Measurements from ENCODE around the gene VANGL1. TPM values are rescaled to one million over a fixed set of nuclear protein-coding genes. Genes with fewer than 3 reads are reported as not detected.

The VANGL1 gene
- total RNA-seq, 1 donor from 2014 or later = 16.0 TPM

GRCh38 chr1:115713906-115714305, 72.1 kb downstream of the VANGL1 start:
- H3K27ac Mint-ChIP-seq = peak overlapping the region; percentile 96
- no peaks in the 10 kb centered on the region for H3K36me3 Mint-ChIP-seq
- no peak overlapping the region for H3K4me3 Mint-ChIP-seq
- peaks cover 63% of the 10 kb centered on the region for H3K4me1 Mint-ChIP-seq
- peaks cover 5% of the 10 kb centered on the region for H3K9me3 Mint-ChIP-seq
- no peaks in the 10 kb centered on the region for H3K27me3 Mint-ChIP-seq (ENCODE audit: low read depth)
- no peak for TF ChIP-seq CTCF (IDR thresholded peaks at IDR 0.05; ENCODE audit: unreplicated experiment)
- no peak for DNase-seq (ENCODE audit: low spot score in 2 of 2, unreplicated experiment in 2 of 2)

GRCh38 chr1:115714572-115715141, 72.9 kb downstream of the VANGL1 start:
- H3K27ac Mint-ChIP-seq = peak overlapping the region; percentile 96
- no peak overlapping the region for H3K4me3 Mint-ChIP-seq
- peaks cover 5% of the 10 kb centered on the region for H3K9me3 Mint-ChIP-seq
- DNase-seq (ENCODE audit: low spot score in 2 of 2, unreplicated experiment in 2 of 2) = no peak
- H3K36me3 Mint-ChIP-seq = no peaks in the 10 kb centered on the region
- no peak for TF ChIP-seq CTCF (IDR thresholded peaks at IDR 0.05; ENCODE audit: unreplicated experiment)
- no peaks in the 10 kb centered on the region for H3K27me3 Mint-ChIP-seq (ENCODE audit: low read depth)
- peaks cover 56% of the 10 kb centered on the region for H3K4me1 Mint-ChIP-seq

- Mint-ChIP-seq H3K36me3 (no peaks in the 10 kb centered on the region), H3K4me1 (peaks cover 42% of the 10 kb centered on the region), H3K4me3 (no peak overlapping the region), H3K27me3 (ENCODE audit: low read depth) (no peaks in the 10 kb centered on the region), H3K27ac (peak overlapping the region; percentile 60), H3K9me3 (peaks cover 5% of the 10 kb centered on the region)
- DNase-seq (ENCODE audit: low spot score in 2 of 2, unreplicated experiment in 2 of 2) = peak in 1 of 2 experiments; percentile 49
- TF ChIP-seq CTCF (IDR thresholded peaks at IDR 0.05; ENCODE audit: unreplicated experiment) = peak; percentile 53
These were observed 75.8 kb downstream of the VANGL1 start for GRCh38 chr1:115717541-115717940.

GRCh38 chr1:115718011-115718754, 76.4 kb downstream of the VANGL1 start:
- Mint-ChIP-seq H3K4me3 (no peak overlapping the region), H3K27me3 (ENCODE audit: low read depth) (no peaks in the 10 kb centered on the region), H3K36me3 (no peaks in the 10 kb centered on the region), H3K27ac (peak overlapping the region; percentile 60), H3K4me1 (peaks cover 38% of the 10 kb centered on the region), H3K9me3 (peaks cover 5% of the 10 kb centered on the region)
- TF ChIP-seq CTCF (IDR thresholded peaks at IDR 0.05; ENCODE audit: unreplicated experiment) = no peak
- no peak for DNase-seq (ENCODE audit: low spot score in 2 of 2, unreplicated experiment in 2 of 2)

- Mint-ChIP-seq H3K27me3 (ENCODE audit: low read depth) (no peaks in the 10 kb centered on the region), H3K9me3 (peaks cover 5% of the 10 kb centered on the region), H3K4me3 (no peak overlapping the region), H3K36me3 (no peaks in the 10 kb centered on the region), H3K4me1 (peaks cover 29% of the 10 kb centered on the region), H3K27ac (no peak overlapping the region)
- no peak for TF ChIP-seq CTCF (IDR thresholded peaks at IDR 0.05; ENCODE audit: unreplicated experiment)
- DNase-seq (ENCODE audit: low spot score in 2 of 2, unreplicated experiment in 2 of 2) = no peak
These were observed 77.5 kb downstream of the VANGL1 start for GRCh38 chr1:115719285-115719684.

Data from mesothelial cell of epicardium (in vitro differentiated cells).